ENCODE measurements around the gene GPATCH2. TPM values are rescaled to one million over a fixed set of nuclear protein-coding genes. Genes with fewer than 3 reads are reported as not detected.

The GPATCH2 gene
- total and polyA plus RNA-seq, 2 donors (not counting 1 experiment from before 2014, with no cell fraction given), result 4.7 to 14.7 TPM

- H3K4me1 ChIP-seq (ENCODE audit: control insufficient read depth in 2 of 2, insufficient read depth in 2 of 2, low read length in 2 of 2), result no peaks in the 10 kb centered on the region
- H3K4me3 ChIP-seq (ENCODE audit: control extremely low read depth in 1 of 5, extremely low read depth in 1 of 5, insufficient read depth in 1 of 5, low read depth in 2 of 5, low read length in 4 of 5), result no peak overlapping the region
- H3K27ac Mint-ChIP-seq, result no peak overlapping the region
- CTCF ChIA-PET, result no interaction called here
- H3K27me3 Mint-ChIP-seq, result no peaks in the 10 kb centered on the region
- no peak overlapping the region for H3K27ac ChIP-seq (ENCODE audit: low read length in 2 of 2)
- H3K27me3 ChIP-seq (replicated peaks in 1 of 4; ENCODE audit: control extremely low read depth in 1 of 4, control insufficient read depth in 3 of 4, insufficient read depth in 4 of 4, low read length in 3 of 4), result no peaks in the 10 kb centered on the region
- no peak overlapping the region for H3K9ac ChIP-seq (ENCODE audit: low read length)
- DNase-seq (no peak), ATAC-seq (ENCODE audit: low read depth) (no peak)
- H3K9me3 ChIP-seq (ENCODE audit: control extremely low read depth in 1 of 3, control insufficient read depth in 2 of 3, insufficient read depth in 1 of 3, low read length in 2 of 3), result no peaks in the 10 kb centered on the region
- WGBS (ENCODE audit: insufficient coverage), result 100% methylated on average over 1 of the region's 1 CpG
- TF ChIP-seq EZH2 (IDR thresholded peaks at IDR 0.05; ENCODE audit: borderline replicate concordance, insufficient read depth, low read depth, low read length, poor library complexity, severe bottlenecking) (no peak), CTCF (IDR thresholded peaks at IDR 0.05) (no peak)
- H2AFZ ChIP-seq (ENCODE audit: insufficient read depth, low read depth, low read length, poor library complexity, severe bottlenecking), result no peak overlapping the region
- intact Hi-C loops (cut with micrococcal nuclease), result no loop called here
- H3K36me3 ChIP-seq (replicated peaks in 1 of 2; ENCODE audit: control extremely low read depth in 1 of 2, control insufficient read depth in 1 of 2, extremely low read depth in 1 of 2, insufficient read depth in 2 of 2, low read length in 1 of 2), result peaks cover 4% of the 10 kb centered on the region in 2 experiments
- no peaks in the 10 kb centered on the region for H4K20me1 ChIP-seq (ENCODE audit: control insufficient read depth, insufficient read depth, low read length, poor library complexity, severe bottlenecking)
- H3K79me2 ChIP-seq (ENCODE audit: control insufficient read depth, insufficient read depth, low read length), result peaks cover 4% of the 10 kb centered on the region
- H3K9me3 Mint-ChIP-seq (ENCODE audit: insufficient read depth), result no peaks in the 10 kb centered on the region
- POLR2A ChIA-PET, result no interaction called here
- H3K4me1 Mint-ChIP-seq, result peaks cover 5% of the 10 kb centered on the region
- no peak overlapping the region for H3K4me3 Mint-ChIP-seq
- no peak overlapping the region for H3K4me2 ChIP-seq (replicated peaks; ENCODE audit: low read depth, low read length, poor library complexity, severe bottlenecking)
Measured at GRCh38 chr1:217617126-217617525, 13.8 kb downstream of the GPATCH2 start.

- ATAC-seq (ENCODE audit: low read depth), result no peak
- Histone ChIP-seq H3K4me3 (ENCODE audit: control extremely low read depth in 1 of 5, extremely low read depth in 1 of 5, insufficient read depth in 1 of 5, low read depth in 2 of 5, low read length in 4 of 5) (no peak overlapping the region), H3K9ac (ENCODE audit: low read length) (no peak overlapping the region), H3K4me2 (replicated peaks; ENCODE audit: low read depth, low read length, poor library complexity, severe bottlenecking) (no peak overlapping the region), H3K4me1 (ENCODE audit: control insufficient read depth in 2 of 2, insufficient read depth in 2 of 2, low read length in 2 of 2) (no peaks in the 10 kb centered on the region), H2AFZ (ENCODE audit: insufficient read depth, low read depth, low read length, poor library complexity, severe bottlenecking) (no peak overlapping the region), H3K36me3 (replicated peaks in 1 of 2; ENCODE audit: control extremely low read depth in 1 of 2, control insufficient read depth in 1 of 2, extremely low read depth in 1 of 2, insufficient read depth in 2 of 2, low read length in 1 of 2) (peaks cover 9 to 11% of the 10 kb centered on the region in 2 experiments), H3K27me3 (replicated peaks in 1 of 4; ENCODE audit: control extremely low read depth in 1 of 4, control insufficient read depth in 3 of 4, insufficient read depth in 4 of 4, low read length in 3 of 4) (no peaks in the 10 kb centered on the region), H4K20me1 (ENCODE audit: control insufficient read depth, insufficient read depth, low read length, poor library complexity, severe bottlenecking) (no peaks in the 10 kb centered on the region), H3K79me2 (ENCODE audit: control insufficient read depth, insufficient read depth, low read length) (no peaks in the 10 kb centered on the region), H3K9me3 (ENCODE audit: control extremely low read depth in 1 of 3, control insufficient read depth in 2 of 3, insufficient read depth in 1 of 3, low read length in 2 of 3) (no peaks in the 10 kb centered on the region), H3K27ac (ENCODE audit: low read length in 2 of 2) (no peak overlapping the region)
- no peaks in the 10 kb centered on the region for H3K27me3 Mint-ChIP-seq
- H3K4me1 Mint-ChIP-seq, result no peaks in the 10 kb centered on the region
- CTCF ChIA-PET, result no interaction called here
- WGBS (ENCODE audit: insufficient coverage), result 77% methylated on average over 2 of the region's 3 CpGs
- TF ChIP-seq EZH2 (IDR thresholded peaks at IDR 0.05; ENCODE audit: borderline replicate concordance, insufficient read depth, low read depth, low read length, poor library complexity, severe bottlenecking) (no peak), CTCF (IDR thresholded peaks at IDR 0.05) (no peak)
- H3K27ac Mint-ChIP-seq, result no peak overlapping the region
- H3K9me3 Mint-ChIP-seq (ENCODE audit: insufficient read depth), result no peaks in the 10 kb centered on the region
- DNase-seq, result no peak
- intact Hi-C loops (cut with micrococcal nuclease), result no loop called here
- POLR2A ChIA-PET, result no interaction called here
- H3K4me3 Mint-ChIP-seq, result no peak overlapping the region
Measured at GRCh38 chr1:217614200-217614712, 16.6 kb downstream of the GPATCH2 start.
